Measurements from ENCODE around the gene RAPGEF1.

DNA sequence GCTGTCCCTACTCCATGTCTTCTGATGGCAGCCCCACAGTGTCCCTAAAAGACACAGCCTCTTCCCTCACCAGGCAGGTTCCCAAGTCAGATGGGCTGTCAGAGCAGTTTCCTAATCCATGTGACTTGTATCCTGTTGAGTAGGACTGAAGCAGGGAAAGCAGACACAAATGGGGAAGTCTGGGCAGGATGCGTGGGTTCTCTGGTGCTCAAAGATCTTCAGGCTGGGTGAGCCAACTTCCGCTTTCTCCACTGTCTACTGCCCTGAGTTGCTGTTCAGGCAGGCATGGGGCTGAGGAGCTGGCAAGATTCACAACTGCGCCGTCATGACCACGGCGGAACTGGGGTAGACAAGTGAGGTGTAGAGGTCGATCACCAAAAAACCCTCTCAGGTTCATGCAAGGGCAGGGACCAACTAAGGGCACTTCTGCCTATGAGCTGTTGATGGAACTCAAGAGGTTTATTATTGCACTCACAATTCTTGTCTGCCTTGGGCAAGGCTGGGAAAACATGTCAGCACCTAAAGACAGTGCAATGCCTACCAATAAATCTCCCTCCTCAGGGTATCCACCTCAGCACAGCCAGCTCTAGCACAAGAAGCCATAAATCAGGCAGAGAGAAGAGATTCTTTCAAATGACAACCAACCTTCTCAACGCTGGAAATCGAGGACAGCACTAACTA lies 83.4 kb downstream of the RAPGEF1 start:
- TF ChIP-seq, protein P1, sequence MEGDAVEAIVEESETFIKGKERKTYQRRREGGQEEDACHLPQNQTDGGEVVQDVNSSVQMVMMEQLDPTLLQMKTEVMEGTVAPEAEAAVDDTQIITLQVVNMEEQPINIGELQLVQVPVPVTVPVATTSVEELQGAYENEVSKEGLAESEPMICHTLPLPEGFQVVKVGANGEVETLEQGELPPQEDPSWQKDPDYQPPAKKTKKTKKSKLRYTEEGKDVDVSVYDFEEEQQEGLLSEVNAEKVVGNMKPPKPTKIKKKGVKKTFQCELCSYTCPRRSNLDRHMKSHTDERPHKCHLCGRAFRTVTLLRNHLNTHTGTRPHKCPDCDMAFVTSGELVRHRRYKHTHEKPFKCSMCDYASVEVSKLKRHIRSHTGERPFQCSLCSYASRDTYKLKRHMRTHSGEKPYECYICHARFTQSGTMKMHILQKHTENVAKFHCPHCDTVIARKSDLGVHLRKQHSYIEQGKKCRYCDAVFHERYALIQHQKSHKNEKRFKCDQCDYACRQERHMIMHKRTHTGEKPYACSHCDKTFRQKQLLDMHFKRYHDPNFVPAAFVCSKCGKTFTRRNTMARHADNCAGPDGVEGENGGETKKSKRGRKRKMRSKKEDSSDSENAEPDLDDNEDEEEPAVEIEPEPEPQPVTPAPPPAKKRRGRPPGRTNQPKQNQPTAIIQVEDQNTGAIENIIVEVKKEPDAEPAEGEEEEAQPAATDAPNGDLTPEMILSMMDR (conservative IDR thresholded peaks at IDR 0.05 in 1 of 2, IDR thresholded peaks at IDR 0.05 in 1 of 2; ENCODE audit: low read depth in 1 of 2, low read length in 2 of 2), result no peak
- no peak for TF ChIP-seq EZH2 (IDR thresholded peaks at IDR 0.05; ENCODE audit: low read length, missing control alignments)

Data from fibroblast of lung (primary cell).